H1 (cell line): Measurements from ENCODE around the gene ANKRD2. TPM values are rescaled to one million over a fixed set of nuclear protein-coding genes. Genes with fewer than 3 reads are reported as not detected.

Source experiments
- CTCF ChIA-PET: fragments of 300-600 bp; sonication (Branson Sonifier 250); formaldehyde crosslinking; loops from one replicate; lab custom pipeline; 2021; ENCODE audit not compliant: partially characterized antibody; lab: Charles Lee
- POLR2A ChIA-PET: fragments of 300-600 bp; sonication (Branson Sonifier 250); formaldehyde crosslinking; loops from one replicate; lab custom pipeline; 2021; ENCODE audit warnings: inconsistent platforms; ENCODE audit not compliant: partially characterized antibody; lab: Charles Lee
- DNase-seq, 2 experiments: peaks; one replicate each; pipeline versions ENCODE4 v3.0.0 to v3.0.0-alpha.2; 2010 to 2022; ENCODE audit warnings: low spot score in 2 of 2, low read depth in 1 of 2, mixed read lengths in 1 of 2
- FAIRE-seq: peaks from 2 replicates; lab custom pipeline; 2011; peaks lifted over from hg19 to GRCh38; lab: Jason Lieb, UNC
- H2AFZ ChIP-seq: 2 replicates; pipeline ENCODE4 v1.8.1; 2012; ENCODE audit warnings: low read length, inconsistent platforms
- H2AK5ac ChIP-seq: 2 replicates; pipeline ENCODE4 v1.6.1; 2013; ENCODE audit warnings: low read depth, low read length
- H2BK120ac ChIP-seq: replicated peaks from 2 replicates; pipeline ENCODE3; 2013; ENCODE audit warnings: low read depth, low read length, inconsistent platforms
- H2BK12ac ChIP-seq: 2 replicates; pipeline ENCODE4 v1.6.1; 2013; ENCODE audit warnings: low read depth, low read length
- H2BK15ac ChIP-seq: 2 replicates; pipeline ENCODE4 v1.6.1; 2013; ENCODE audit warnings: low read length
- H2BK20ac ChIP-seq: 2 replicates; pipeline ENCODE4 v1.6.1; 2013; ENCODE audit warnings: low read length
- H2BK5ac ChIP-seq: 2 replicates; pipeline ENCODE4 v1.6.1; 2013; ENCODE audit warnings: low read depth, low read length
- H3K14ac ChIP-seq: 2 replicates; pipeline ENCODE4 v1.6.1; 2013; ENCODE audit warnings: inconsistent platforms; ENCODE audit not compliant: insufficient read length
- H3K18ac ChIP-seq: 2 replicates; pipeline ENCODE4 v1.6.1; 2013; ENCODE audit warnings: low read length; ENCODE audit errors: extremely low read depth
- H3K23ac ChIP-seq: 2 replicates; pipeline ENCODE4 v1.6.1; 2013; ENCODE audit warnings: inconsistent platforms; ENCODE audit not compliant: insufficient read length
- H3K23me2 ChIP-seq: 2 replicates; pipeline ENCODE4 v1.6.1; 2013; ENCODE audit warnings: low read depth, low read length
- H3K27ac ChIP-seq: 2 replicates; pipeline ENCODE4 v1.6.1; 2011; ENCODE audit warnings: low read depth, low read length, inconsistent platforms
- H3K27me3 ChIP-seq, 4 experiments: replicated peaks in 1 of 4; 1 replicate in 1 of 4; 2 replicates in 3 of 4; pipeline versions ENCODE4 v1.6.1 to v1.8.1; 2011 to 2013; ENCODE audit warnings: low read length in 3 of 4, mild to moderate bottlenecking in 3 of 4, inconsistent platforms in 2 of 4, mixed read lengths in 2 of 4, moderate library complexity in 1 of 4; ENCODE audit not compliant: control insufficient read depth in 3 of 4, insufficient read depth in 3 of 4; ENCODE audit errors: extremely low read depth in 1 of 4
- H3K36me3 ChIP-seq, 4 experiments: 2 replicates each; pipeline versions ENCODE4 v1.6.1 to v1.8.1; 2011 to 2013; ENCODE audit warnings: mild to moderate bottlenecking in 4 of 4, low read length in 3 of 4, moderate library complexity in 2 of 4, control low read depth in 1 of 4, inconsistent platforms in 1 of 4; ENCODE audit not compliant: insufficient read depth in 4 of 4, control insufficient read depth in 2 of 4
- H3K4ac ChIP-seq: replicated peaks from 2 replicates; pipeline ENCODE3; 2013; ENCODE audit warnings: low read length, low read depth, mixed read lengths, inconsistent platforms; ENCODE audit not compliant: insufficient read length
- H3K4me1 ChIP-seq, 4 experiments: replicated peaks in 1 of 4; 1 replicate in 1 of 4; 2 replicates in 3 of 4; pipeline versions ENCODE4 v1.6.1 to v1.8.1; 2011 to 2013; ENCODE audit warnings: low read length in 3 of 4, inconsistent platforms in 2 of 4, mixed read lengths in 1 of 4; ENCODE audit not compliant: insufficient read depth in 4 of 4, control insufficient read depth in 3 of 4
- H3K4me2 ChIP-seq, 2 experiments: 2 replicates each; pipeline versions ENCODE4 v1.6.1 to v1.8.1; 2011 to 2013; ENCODE audit warnings: low read depth in 2 of 2, low read length in 2 of 2, control low read depth in 1 of 2, inconsistent platforms in 1 of 2, mild to moderate bottlenecking in 1 of 2; ENCODE audit not compliant: insufficient read depth in 1 of 2
- H3K4me3 ChIP-seq, 4 experiments: fragments of 200-600, 300-600 bp in 1 of 4; sonication (generic), shearing (Covaris generic), sonication (Bioruptor Twin) in 1 of 4; 2 replicates each; pipeline versions ENCODE4 v1.5.1 to v1.8.1; 2011 to 2016; ENCODE audit warnings: low read length in 4 of 4, low read depth in 3 of 4, control low read depth in 2 of 4, inconsistent platforms in 2 of 4, mild to moderate bottlenecking in 2 of 4, mixed read lengths in 1 of 4, moderate library complexity in 1 of 4; ENCODE audit not compliant: insufficient read depth in 2 of 4; ENCODE audit errors: extremely low read depth in 1 of 4
- H3K56ac ChIP-seq: replicated peaks from 2 replicates; pipeline ENCODE3; 2013; ENCODE audit warnings: low read depth, mild to moderate bottlenecking, mixed read lengths, low read length, inconsistent platforms; ENCODE audit not compliant: insufficient read length
- H3K79me1 ChIP-seq: 2 replicates; pipeline ENCODE4 v1.6.1; 2013; ENCODE audit warnings: low read depth, low read length, control low read depth
- H3K79me2 ChIP-seq, 2 experiments: 2 replicates each; pipeline versions ENCODE4 v1.6.1 to v1.8.1; 2012 to 2013; ENCODE audit warnings: low read length in 2 of 2, mild to moderate bottlenecking in 2 of 2, inconsistent platforms in 1 of 2; ENCODE audit not compliant: insufficient read depth in 2 of 2, control insufficient read depth in 1 of 2
- H3K9ac ChIP-seq, 4 experiments: replicated peaks in 1 of 4; 1 replicate in 1 of 4; 2 replicates in 3 of 4; pipeline versions ENCODE4 v1.6.1 to v1.8.1; 2011 to 2013; ENCODE audit warnings: low read depth in 3 of 4, low read length in 3 of 4, control low read depth in 2 of 4, mild to moderate bottlenecking in 2 of 4, moderate library complexity in 2 of 4, inconsistent platforms in 1 of 4; ENCODE audit errors: extremely low read depth in 1 of 4
- H3K9me3 ChIP-seq, 2 experiments: 2 replicates each; pipeline versions ENCODE4 v1.6.1 to v1.8.1; 2012 to 2013; ENCODE audit warnings: mild to moderate bottlenecking in 2 of 2, moderate library complexity in 2 of 2, control low read depth in 1 of 2, inconsistent platforms in 1 of 2, low read depth in 1 of 2, low read length in 1 of 2, mixed read lengths in 1 of 2; ENCODE audit not compliant: insufficient read depth in 2 of 2
- H4K20me1 ChIP-seq, 2 experiments: replicated peaks in 1 of 2; 2 replicates each; pipeline versions ENCODE3 to v1.8.1; 2011 to 2013; ENCODE audit warnings: inconsistent platforms in 2 of 2, low read length in 2 of 2, mild to moderate bottlenecking in 1 of 2; ENCODE audit not compliant: insufficient read depth in 2 of 2, control insufficient read depth in 1 of 2
- H4K5ac ChIP-seq: 2 replicates; pipeline ENCODE4 v1.6.1; 2013; ENCODE audit warnings: low read length, low read depth, mixed read lengths, inconsistent platforms; ENCODE audit not compliant: insufficient read length
- H4K8ac ChIP-seq: 2 replicates; pipeline ENCODE4 v1.8.0; 2013; ENCODE audit warnings: mild to moderate bottlenecking, moderate library complexity, low read length, inconsistent platforms; ENCODE audit not compliant: insufficient read depth; ENCODE audit errors: extremely low read depth
- H4K91ac ChIP-seq: replicated peaks from 2 replicates; pipeline ENCODE3; 2013; ENCODE audit warnings: low read length, mixed read lengths, inconsistent platforms; ENCODE audit not compliant: insufficient read length
- BCL11A ChIP-seq, 2 experiments: IDR thresholded peaks; one replicate each; pipeline ENCODE4 v1.6.1; 2011; ENCODE audit warnings: low read depth in 2 of 2, low read length in 2 of 2, mild to moderate bottlenecking in 2 of 2
- CHD1 ChIP-seq: IDR thresholded peaks from 2 replicates; pipeline ENCODE4 v1.6.1; 2012; ENCODE audit warnings: low read depth, low read length, improper control_type of control experiment
- CTCF ChIP-seq, 3 experiments: IDR thresholded peaks; 1 replicate in 2 of 3; 2 replicates in 1 of 3; pipeline versions ENCODE4 v1.5.1 to v1.6.1; 2011; ENCODE audit warnings: low read length in 3 of 3, mild to moderate bottlenecking in 3 of 3, inconsistent platforms in 2 of 3, low read depth in 1 of 3, moderate library complexity in 1 of 3; ENCODE audit not compliant: insufficient read depth in 1 of 3; ENCODE audit errors: control extremely low read depth in 1 of 3
- HDAC6 ChIP-seq: IDR thresholded peaks from one replicate; pipeline ENCODE4 v1.7.1; 2012; ENCODE audit warnings: low read depth, mild to moderate bottlenecking, inconsistent platforms, low read length, moderate library complexity
- JUN ChIP-seq: IDR thresholded peaks from 2 replicates; pipeline ENCODE4 v1.6.1; 2011; ENCODE audit warnings: low read depth, mild to moderate bottlenecking, improper control_type of control experiment, low read length
- POLR2A ChIP-seq, 2 experiments: IDR thresholded peaks; 1 replicate in 1 of 2; 2 replicates in 1 of 2; pipeline ENCODE4 v1.6.1; 2011; ENCODE audit warnings: low read depth in 2 of 2, low read length in 2 of 2, mild to moderate bottlenecking in 2 of 2; ENCODE audit errors: control extremely low read depth in 1 of 2
- POLR2AphosphoS5 ChIP-seq: IDR thresholded peaks from 2 replicates; pipeline ENCODE4 v1.6.1; 2011; ENCODE audit warnings: low read depth, low read length
- RFX5 ChIP-seq: IDR thresholded peaks from 2 replicates; pipeline ENCODE4 v1.6.1; 2011; ENCODE audit warnings: low read depth, low read length, improper control_type of control experiment, borderline replicate concordance
- SAP30 ChIP-seq: fragments of 300-600 bp; sonication (generic); IDR thresholded peaks from 2 replicates; pipeline ENCODE4 v1.7.1; 2012; ENCODE audit warnings: low read length, moderate library complexity, mild to moderate bottlenecking, inconsistent platforms; ENCODE audit not compliant: insufficient read depth, insufficient replicate concordance
- SIRT6 ChIP-seq: IDR thresholded peaks from one replicate; pipeline ENCODE4 v1.7.1; 2012; ENCODE audit warnings: low read length, inconsistent platforms
- SP4 ChIP-seq: IDR thresholded peaks from 2 replicates; pipeline ENCODE4 v1.6.1; 2012; ENCODE audit warnings: low read length, inconsistent platforms
- TAF7 ChIP-seq: optimal IDR thresholded peaks from 2 replicates; pipeline ENCODE3; 2011; ENCODE audit warnings: low read depth, mild to moderate bottlenecking, inconsistent platforms, low read length, moderate library complexity, borderline replicate concordance
- TEAD4 ChIP-seq: IDR thresholded peaks from 2 replicates; pipeline ENCODE4 v1.6.1; 2012; ENCODE audit warnings: low read depth, low read length, inconsistent platforms, mixed read lengths
- WGBS, 2 experiments: shearing (Covaris generic) in 1 of 2; methylation state at CpG; one replicate each; pipeline versions ENCODE4 v1.1.6 to v1.1.7; 2013 to 2015; ENCODE audit warnings: low lambda C conversion rate in 2 of 2, mixed read lengths in 2 of 2, inconsistent platforms in 1 of 2, low coverage in 1 of 2, missing lambda C conversion rate in 1 of 2; ENCODE audit not compliant: insufficient replicate concordance in 2 of 2, insufficient coverage in 1 of 2, insufficient read length in 1 of 2; ENCODE audit errors: extremely low coverage in 1 of 2, missing lambda C conversion rate in 1 of 2; 5-methylcytosine and 5-hydroxymethylcytosine counted together
- polyA plus RNA-seq, 7 experiments: library from polyadenylated mRNA; depleted of rRNA in 3 of 7; stranded (reverse) in 5 of 7; unstranded in 2 of 7; fragments of >200 nt in 5 of 7; fragments of 200-250 nt in 2 of 7; gene quantifications; 1 replicate in 5 of 7; 2 replicates in 1 of 7; 4 replicates in 1 of 7; pipeline versions ENCODE4 v1.2.1 to v1.2.3, GENCODE V29; 2011 to 2013; ENCODE audit warnings: missing spikeins in 2 of 7, mixed read lengths in 2 of 7
- total RNA-seq: library from RNA; stranded (reverse); fragmentation: NEBNext Ultra II Directional; extraction: Animal tissue kit (Norgen Biotek cat#: 25700); gene quantifications from 2 replicates; pipeline ENCODE4 v1.2.1, GENCODE V29; 2021

Gene ANKRD2
- total and polyA plus RNA-seq, 2 of the 8 experiments (the other 6 are each of a cell fraction or from before 2014, with no cell fraction given): not detected

GRCh38 chr10:97583476-97583875, 10.9 kb downstream of the ANKRD2 start:
- H4K8ac ChIP-seq: no peak overlapping the region
- no peak overlapping the region for H2BK12ac ChIP-seq
- H2BK20ac ChIP-seq: no peak overlapping the region
- no peaks in the 10 kb centered on the region for H3K23me2 ChIP-seq
- no peak overlapping the region for H4K5ac ChIP-seq
- no peak overlapping the region for H3K4me3 ChIP-seq
- no peaks in the 10 kb centered on the region for H4K20me1 ChIP-seq
- H3K79me2 ChIP-seq: no peaks in the 10 kb centered on the region
- peaks cover 0 to 6% (median 2%) of the 10 kb centered on the region in 4 experiments; a peak in 2 of 7 replicates for H3K4me1 ChIP-seq
- H3K14ac ChIP-seq: no peak overlapping the region
- no peak overlapping the region for H2BK120ac ChIP-seq
- H3K4ac ChIP-seq: no peak overlapping the region
- no peak overlapping the region for H3K23ac ChIP-seq
- no peaks in the 10 kb centered on the region for H3K36me3 ChIP-seq
- no peak overlapping the region for H3K9ac ChIP-seq
- H3K4me2 ChIP-seq: no peak overlapping the region
- no peak overlapping the region for H2BK5ac ChIP-seq
- no peak for DNase-seq
- no peak overlapping the region for H3K56ac ChIP-seq
- H2AK5ac ChIP-seq: no peak overlapping the region
- no peak overlapping the region for H2BK15ac ChIP-seq
- no peaks in the 10 kb centered on the region for H3K9me3 ChIP-seq
- no peaks in the 10 kb centered on the region for H3K79me1 ChIP-seq
- H3K27ac ChIP-seq: no peak overlapping the region
- H2AFZ ChIP-seq: no peak overlapping the region; the same call in 1 of the 2 replicates
- ChIA-PET CTCF (interaction anchor here (1.0 to 9.5 kb wide), 5 partner anchors 10 to 48 kb away, joined by 4 to 108 read pairs (median 6); partner anchors contain the start of gene ANKRD2), POLR2A (interaction anchor here (0.7 to 2.1 kb wide), 3 partner anchors 8 to 247 kb away, joined by 3 to 6 read pairs (median 3); no protein-coding TSS in a partner anchor)
- no peak overlapping the region for H3K18ac ChIP-seq
- H4K91ac ChIP-seq: no peak overlapping the region
- WGBS, 2 experiments: 91% methylated on average over 13 of the region's 13 CpGs; no CpG with 5 or more reads in 1 of the 2 experiments
- no peak for FAIRE-seq
- H3K27me3 ChIP-seq: no peaks in the 10 kb centered on the region
- no peak for TF ChIP-seq TEAD4
- no peak for TF ChIP-seq CHD1
- no peak for TF ChIP-seq BCL11A (IDR thresholded peaks at IDR 0.05; ENCODE audit: low read depth in 2 of 2, low read length in 2 of 2)
- TF ChIP-seq RFX5: no peak
- TF ChIP-seq POLR2AphosphoS5: no peak
- no peak for TF ChIP-seq SIRT6
- no peak for TF ChIP-seq POLR2A (IDR thresholded peaks at IDR 0.05; ENCODE audit: control extremely low read depth in 1 of 2, low read depth in 2 of 2, low read length in 2 of 2)
- no peak for TF ChIP-seq JUN
- no peak for TF ChIP-seq HDAC6
- TF ChIP-seq CTCF (IDR thresholded peaks at IDR 0.05; ENCODE audit: control extremely low read depth in 1 of 3, insufficient read depth in 1 of 3, low read depth in 1 of 3, low read length in 3 of 3): no peak
- no peak for TF ChIP-seq SP4
- TF ChIP-seq SAP30: no peak
- TF ChIP-seq TAF7: no peak
